H1 (cell line): ENCODE measurements around the gene IKZF2. TPM values are rescaled to one million over a fixed set of nuclear protein-coding genes. Genes with fewer than 3 reads are reported as not detected.

Source experiments
- CTCF ChIA-PET: fragments of 300-600 bp; sonication (Branson Sonifier 250); formaldehyde crosslinking; loops from one replicate; lab custom pipeline; 2021; ENCODE audit not compliant: partially characterized antibody; lab: Charles Lee
- POLR2A ChIA-PET: fragments of 300-600 bp; sonication (Branson Sonifier 250); formaldehyde crosslinking; loops from one replicate; lab custom pipeline; 2021; ENCODE audit warnings: inconsistent platforms; ENCODE audit not compliant: partially characterized antibody; lab: Charles Lee
- DNase-seq, 2 experiments: peaks; one replicate each; pipeline versions ENCODE4 v3.0.0 to v3.0.0-alpha.2; 2010 to 2022; ENCODE audit warnings: low spot score in 2 of 2, low read depth in 1 of 2, mixed read lengths in 1 of 2
- FAIRE-seq: peaks from 2 replicates; lab custom pipeline; 2011; peaks lifted over from hg19 to GRCh38; lab: Jason Lieb, UNC
- H2AFZ ChIP-seq: 2 replicates; pipeline ENCODE4 v1.8.1; 2012; ENCODE audit warnings: low read length, inconsistent platforms
- H2AK5ac ChIP-seq: 2 replicates; pipeline ENCODE4 v1.6.1; 2013; ENCODE audit warnings: low read depth, low read length
- H2BK120ac ChIP-seq: replicated peaks from 2 replicates; pipeline ENCODE3; 2013; ENCODE audit warnings: low read depth, low read length, inconsistent platforms
- H2BK12ac ChIP-seq: 2 replicates; pipeline ENCODE4 v1.6.1; 2013; ENCODE audit warnings: low read depth, low read length
- H2BK15ac ChIP-seq: 2 replicates; pipeline ENCODE4 v1.6.1; 2013; ENCODE audit warnings: low read length
- H2BK20ac ChIP-seq: 2 replicates; pipeline ENCODE4 v1.6.1; 2013; ENCODE audit warnings: low read length
- H2BK5ac ChIP-seq: 2 replicates; pipeline ENCODE4 v1.6.1; 2013; ENCODE audit warnings: low read depth, low read length
- H3K14ac ChIP-seq: 2 replicates; pipeline ENCODE4 v1.6.1; 2013; ENCODE audit warnings: inconsistent platforms; ENCODE audit not compliant: insufficient read length
- H3K18ac ChIP-seq: 2 replicates; pipeline ENCODE4 v1.6.1; 2013; ENCODE audit warnings: low read length; ENCODE audit errors: extremely low read depth
- H3K23ac ChIP-seq: 2 replicates; pipeline ENCODE4 v1.6.1; 2013; ENCODE audit warnings: inconsistent platforms; ENCODE audit not compliant: insufficient read length
- H3K23me2 ChIP-seq: 2 replicates; pipeline ENCODE4 v1.6.1; 2013; ENCODE audit warnings: low read depth, low read length
- H3K27ac ChIP-seq: 2 replicates; pipeline ENCODE4 v1.6.1; 2011; ENCODE audit warnings: low read depth, low read length, inconsistent platforms
- H3K27me3 ChIP-seq, 4 experiments: replicated peaks in 1 of 4; 1 replicate in 1 of 4; 2 replicates in 3 of 4; pipeline versions ENCODE4 v1.6.1 to v1.8.1; 2011 to 2013; ENCODE audit warnings: low read length in 3 of 4, mild to moderate bottlenecking in 3 of 4, inconsistent platforms in 2 of 4, mixed read lengths in 2 of 4, moderate library complexity in 1 of 4; ENCODE audit not compliant: control insufficient read depth in 3 of 4, insufficient read depth in 3 of 4; ENCODE audit errors: extremely low read depth in 1 of 4
- H3K36me3 ChIP-seq, 4 experiments: 2 replicates each; pipeline versions ENCODE4 v1.6.1 to v1.8.1; 2011 to 2013; ENCODE audit warnings: mild to moderate bottlenecking in 4 of 4, low read length in 3 of 4, moderate library complexity in 2 of 4, control low read depth in 1 of 4, inconsistent platforms in 1 of 4; ENCODE audit not compliant: insufficient read depth in 4 of 4, control insufficient read depth in 2 of 4
- H3K4ac ChIP-seq: replicated peaks from 2 replicates; pipeline ENCODE3; 2013; ENCODE audit warnings: low read length, low read depth, mixed read lengths, inconsistent platforms; ENCODE audit not compliant: insufficient read length
- H3K4me1 ChIP-seq, 4 experiments: replicated peaks in 1 of 4; 1 replicate in 1 of 4; 2 replicates in 3 of 4; pipeline versions ENCODE4 v1.6.1 to v1.8.1; 2011 to 2013; ENCODE audit warnings: low read length in 3 of 4, inconsistent platforms in 2 of 4, mixed read lengths in 1 of 4; ENCODE audit not compliant: insufficient read depth in 4 of 4, control insufficient read depth in 3 of 4
- H3K4me2 ChIP-seq, 2 experiments: 2 replicates each; pipeline versions ENCODE4 v1.6.1 to v1.8.1; 2011 to 2013; ENCODE audit warnings: low read depth in 2 of 2, low read length in 2 of 2, control low read depth in 1 of 2, inconsistent platforms in 1 of 2, mild to moderate bottlenecking in 1 of 2; ENCODE audit not compliant: insufficient read depth in 1 of 2
- H3K4me3 ChIP-seq, 4 experiments: fragments of 200-600, 300-600 bp in 1 of 4; sonication (generic), shearing (Covaris generic), sonication (Bioruptor Twin) in 1 of 4; 2 replicates each; pipeline versions ENCODE4 v1.5.1 to v1.8.1; 2011 to 2016; ENCODE audit warnings: low read length in 4 of 4, low read depth in 3 of 4, control low read depth in 2 of 4, inconsistent platforms in 2 of 4, mild to moderate bottlenecking in 2 of 4, mixed read lengths in 1 of 4, moderate library complexity in 1 of 4; ENCODE audit not compliant: insufficient read depth in 2 of 4; ENCODE audit errors: extremely low read depth in 1 of 4
- H3K56ac ChIP-seq: replicated peaks from 2 replicates; pipeline ENCODE3; 2013; ENCODE audit warnings: low read depth, mild to moderate bottlenecking, mixed read lengths, low read length, inconsistent platforms; ENCODE audit not compliant: insufficient read length
- H3K79me1 ChIP-seq: 2 replicates; pipeline ENCODE4 v1.6.1; 2013; ENCODE audit warnings: low read depth, low read length, control low read depth
- H3K79me2 ChIP-seq, 2 experiments: 2 replicates each; pipeline versions ENCODE4 v1.6.1 to v1.8.1; 2012 to 2013; ENCODE audit warnings: low read length in 2 of 2, mild to moderate bottlenecking in 2 of 2, inconsistent platforms in 1 of 2; ENCODE audit not compliant: insufficient read depth in 2 of 2, control insufficient read depth in 1 of 2
- H3K9ac ChIP-seq, 4 experiments: replicated peaks in 1 of 4; 1 replicate in 1 of 4; 2 replicates in 3 of 4; pipeline versions ENCODE4 v1.6.1 to v1.8.1; 2011 to 2013; ENCODE audit warnings: low read depth in 3 of 4, low read length in 3 of 4, control low read depth in 2 of 4, mild to moderate bottlenecking in 2 of 4, moderate library complexity in 2 of 4, inconsistent platforms in 1 of 4; ENCODE audit errors: extremely low read depth in 1 of 4
- H3K9me3 ChIP-seq, 2 experiments: 2 replicates each; pipeline versions ENCODE4 v1.6.1 to v1.8.1; 2012 to 2013; ENCODE audit warnings: mild to moderate bottlenecking in 2 of 2, moderate library complexity in 2 of 2, control low read depth in 1 of 2, inconsistent platforms in 1 of 2, low read depth in 1 of 2, low read length in 1 of 2, mixed read lengths in 1 of 2; ENCODE audit not compliant: insufficient read depth in 2 of 2
- H4K20me1 ChIP-seq, 2 experiments: replicated peaks in 1 of 2; 2 replicates each; pipeline versions ENCODE3 to v1.8.1; 2011 to 2013; ENCODE audit warnings: inconsistent platforms in 2 of 2, low read length in 2 of 2, mild to moderate bottlenecking in 1 of 2; ENCODE audit not compliant: insufficient read depth in 2 of 2, control insufficient read depth in 1 of 2
- H4K5ac ChIP-seq: 2 replicates; pipeline ENCODE4 v1.6.1; 2013; ENCODE audit warnings: low read length, low read depth, mixed read lengths, inconsistent platforms; ENCODE audit not compliant: insufficient read length
- H4K8ac ChIP-seq: 2 replicates; pipeline ENCODE4 v1.8.0; 2013; ENCODE audit warnings: mild to moderate bottlenecking, moderate library complexity, low read length, inconsistent platforms; ENCODE audit not compliant: insufficient read depth; ENCODE audit errors: extremely low read depth
- H4K91ac ChIP-seq: replicated peaks from 2 replicates; pipeline ENCODE3; 2013; ENCODE audit warnings: low read length, mixed read lengths, inconsistent platforms; ENCODE audit not compliant: insufficient read length
- BCL11A ChIP-seq, 2 experiments: IDR thresholded peaks; one replicate each; pipeline ENCODE4 v1.6.1; 2011; ENCODE audit warnings: low read depth in 2 of 2, low read length in 2 of 2, mild to moderate bottlenecking in 2 of 2
- EZH2 ChIP-seq: fragments of 200-600 bp; sonication (generic); IDR thresholded peaks from 2 replicates; pipeline ENCODE4 v1.7.1; 2012; ENCODE audit warnings: low read depth, mild to moderate bottlenecking, moderate library complexity, low read length, inconsistent platforms; ENCODE audit not compliant: severe bottlenecking
- SP4 ChIP-seq: IDR thresholded peaks from 2 replicates; pipeline ENCODE4 v1.6.1; 2012; ENCODE audit warnings: low read length, inconsistent platforms
- WGBS, 2 experiments: shearing (Covaris generic) in 1 of 2; methylation state at CpG; one replicate each; pipeline versions ENCODE4 v1.1.6 to v1.1.7; 2013 to 2015; ENCODE audit warnings: low lambda C conversion rate in 2 of 2, mixed read lengths in 2 of 2, inconsistent platforms in 1 of 2, low coverage in 1 of 2, missing lambda C conversion rate in 1 of 2; ENCODE audit not compliant: insufficient replicate concordance in 2 of 2, insufficient coverage in 1 of 2, insufficient read length in 1 of 2; ENCODE audit errors: extremely low coverage in 1 of 2, missing lambda C conversion rate in 1 of 2; 5-methylcytosine and 5-hydroxymethylcytosine counted together
- polyA plus RNA-seq, 7 experiments: library from polyadenylated mRNA; depleted of rRNA in 3 of 7; stranded (reverse) in 5 of 7; unstranded in 2 of 7; fragments of >200 nt in 5 of 7; fragments of 200-250 nt in 2 of 7; gene quantifications; 1 replicate in 5 of 7; 2 replicates in 1 of 7; 4 replicates in 1 of 7; pipeline versions ENCODE4 v1.2.1 to v1.2.3, GENCODE V29; 2011 to 2013; ENCODE audit warnings: missing spikeins in 2 of 7, mixed read lengths in 2 of 7
- total RNA-seq: library from RNA; stranded (reverse); fragmentation: NEBNext Ultra II Directional; extraction: Animal tissue kit (Norgen Biotek cat#: 25700); gene quantifications from 2 replicates; pipeline ENCODE4 v1.2.1, GENCODE V29; 2021

The IKZF2 gene
- total and polyA plus RNA-seq, 2 of the 8 experiments (the other 6 are each of a cell fraction or from before 2014, with no cell fraction given) = 1.7 to 4.4 TPM

DNA sequence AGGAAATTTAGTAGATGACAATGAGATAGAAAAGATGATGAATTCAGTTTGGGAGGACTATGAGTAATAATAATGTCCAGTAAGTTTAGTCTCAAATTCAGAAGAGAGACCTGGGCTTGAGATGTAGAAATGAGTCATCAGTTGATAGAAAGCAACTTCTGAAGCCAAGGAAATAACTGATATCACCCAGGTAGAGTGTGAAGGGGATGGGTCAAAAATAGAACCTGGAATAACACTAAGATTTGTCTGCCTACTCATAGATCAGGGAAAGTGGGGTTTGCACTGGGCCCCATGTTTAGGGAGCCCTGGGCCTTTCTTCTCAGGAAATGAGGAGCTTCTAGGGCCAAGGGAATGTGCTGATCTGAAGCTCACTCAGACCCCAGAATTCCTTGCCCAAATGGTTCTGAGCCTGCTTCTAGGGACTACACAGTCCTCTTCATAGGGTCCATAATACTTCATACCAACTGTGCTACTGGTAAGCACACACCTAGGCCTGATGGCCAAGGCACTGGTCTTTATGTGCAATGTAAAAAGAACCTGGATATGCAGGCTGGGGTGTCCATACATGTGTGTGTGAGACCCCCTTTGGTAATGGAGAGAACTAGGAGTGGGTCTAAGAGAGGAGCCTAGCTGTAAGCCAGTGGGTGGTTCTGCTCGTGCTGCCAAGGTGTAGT, 141.2 kb downstream of the IKZF2 start:
- WGBS, 2 experiments = 85% methylated on average over 1 of the region's 1 CpG; no CpG with 5 or more reads in 1 of the 2 experiments
- Histone ChIP-seq H3K9me3 (no peaks in the 10 kb centered on the region), H3K9ac (no peak overlapping the region; a peak in 2 of 7 replicates), H3K79me2 (no peaks in the 10 kb centered on the region), H3K23ac (no peak overlapping the region), H4K91ac (no peak overlapping the region), H3K4ac (no peak overlapping the region), H4K8ac (no peak overlapping the region), H3K23me2 (no peaks in the 10 kb centered on the region), H2BK120ac (no peak overlapping the region), H4K5ac (no peak overlapping the region), H2AFZ (no peak overlapping the region), H2BK20ac (no peak overlapping the region), H2BK12ac (no peak overlapping the region), H3K4me2 (no peak overlapping the region), H3K27me3 (no peaks in the 10 kb centered on the region), H2BK5ac (no peak overlapping the region), H2AK5ac (no peak overlapping the region), H3K4me3 (no peak overlapping the region), H3K18ac (no peak overlapping the region), H3K56ac (no peak overlapping the region), H3K4me1 (no peaks in the 10 kb centered on the region), H3K27ac (no peak overlapping the region), H3K36me3 (no peaks in the 10 kb centered on the region; a peak in 1 of 8 replicates), H2BK15ac (no peak overlapping the region)
- FAIRE-seq = no peak
- POLR2A ChIA-PET = no interaction called here
- CTCF ChIA-PET = interaction anchor here (0.9 to 1.4 kb wide), 2 partner anchors 96 to 323 kb away, joined by 3 read pairs; no protein-coding TSS in a partner anchor
- DNase-seq = no peak
- no peak for TF ChIP-seq SP4
- TF ChIP-seq EZH2 = no peak
- TF ChIP-seq BCL11A (IDR thresholded peaks at IDR 0.05; ENCODE audit: low read depth in 2 of 2, low read length in 2 of 2) = no peak
- TF ChIP-seq, all 59 proteins: peak for 0
- H3K14ac ChIP-seq = no peak overlapping the region
- no peaks in the 10 kb centered on the region for H4K20me1 ChIP-seq
- H3K79me1 ChIP-seq = no peaks in the 10 kb centered on the region
